ENCODE results near the gene NRG2.

Gene NRG2

GRCh38 chr5:140005145-140005591 is 37.9 kb downstream of the NRG2 start:
- no peak for DNase-seq

- no peak for DNase-seq
These were observed 38.9 kb downstream of the NRG2 start for GRCh38 chr5:140004174-140004573.

GRCh38 chr5:140003519-140003918 is 39.6 kb downstream of the NRG2 start:
- no peak for DNase-seq

GRCh38 chr5:140000332-140000731 is 42.8 kb downstream of the NRG2 start:
- DNase-seq, result no peak

GRCh38 chr5:139998837-139999236 is 44.3 kb downstream of the NRG2 start:
- no peak for DNase-seq

GRCh38 chr5:139997276-139997675 is 45.8 kb downstream of the NRG2 start:
- no peak for DNase-seq

- no peak for DNase-seq
These were observed 47.2 kb downstream of the NRG2 start for GRCh38 chr5:139995929-139996328.

- DNase-seq, result no peak
These were observed 48.9 kb downstream of the NRG2 start for GRCh38 chr5:139994234-139994633.

- no peak for DNase-seq
These were observed 57.4 kb downstream of the NRG2 start for GRCh38 chr5:139985733-139986132.

- DNase-seq, result no peak
These were observed 57.8 kb downstream of the NRG2 start for GRCh38 chr5:139985290-139985689.

- DNase-seq, result no peak
These were observed 58.3 kb downstream of the NRG2 start for GRCh38 chr5:139984816-139985215.

GRCh38 chr5:139982975-139983240 is 60.2 kb downstream of the NRG2 start:
- DNase-seq, result no peak

GRCh38 chr5:139982157-139982974 is 60.7 kb downstream of the NRG2 start:
- DNase-seq, result no peak

- no peak for DNase-seq
These were observed 62.3 kb downstream of the NRG2 start for GRCh38 chr5:139980765-139981164.

GRCh38 chr5:139979943-139980342 is 63.2 kb downstream of the NRG2 start:
- no peak for DNase-seq

- DNase-seq, result no peak
These were observed 63.6 kb downstream of the NRG2 start for GRCh38 chr5:139979518-139979917.

GRCh38 chr5:139976703-139977102 is 66.4 kb downstream of the NRG2 start:
- DNase-seq, result no peak

GRCh38 chr5:139975942-139976341 is 67.2 kb downstream of the NRG2 start:
- DNase-seq, result no peak

GRCh38 chr5:139975306-139975705 is 67.8 kb downstream of the NRG2 start:
- no peak for DNase-seq

GRCh38 chr5:139974661-139975060 is 68.4 kb downstream of the NRG2 start:
- DNase-seq, result no peak

GRCh38 chr5:139971202-139971725 is 71.8 kb downstream of the NRG2 start:
- DNase-seq, result no peak

GRCh38 chr5:139969318-139969717 is 73.8 kb downstream of the NRG2 start:
- DNase-seq, result no peak

- peak; percentile 83 for DNase-seq
These were observed 74.4 kb downstream of the NRG2 start for GRCh38 chr5:139968547-139969261.

GRCh38 chr5:139967353-139967752 is 75.7 kb downstream of the NRG2 start:
- DNase-seq, result no peak

Data from COR-L47 (cell line).